ENCODE results near the gene SLC38A9.
"Not testable (repeated sequence)": the region's sequence is repeated elsewhere in the genome, so short reads cannot be mapped to it uniquely, and the experiment has no call there.

The SLC38A9 gene

GRCh38 chr5:55732585-55732984 is 20.5 kb upstream of the SLC38A9 start:
- H3K4me3 ChIP-seq (ENCODE audit: low read depth, low read length), result no peak overlapping the region
- TF ChIP-seq MYC (IDR thresholded peaks at IDR 0.05; ENCODE audit: low read depth, low read length) (no peak), MAX (IDR thresholded peaks at IDR 0.05; ENCODE audit: low read depth, low read length) (no peak), CTCF (IDR thresholded peaks at IDR 0.05; ENCODE audit: low read depth, low read length) (no peak), POLR2A (IDR thresholded peaks at IDR 0.05; ENCODE audit: extremely low read depth, insufficient read length) (no peak)
- no peak for DNase-seq (ENCODE audit: low read depth)

- TF ChIP-seq CTCF (IDR thresholded peaks at IDR 0.05; ENCODE audit: low read depth, low read length) (no peak), MYC (IDR thresholded peaks at IDR 0.05; ENCODE audit: low read depth, low read length) (no peak), MAX (IDR thresholded peaks at IDR 0.05; ENCODE audit: low read depth, low read length) (no peak)
- no peak for DNase-seq (ENCODE audit: low read depth)
- H3K4me3 ChIP-seq (ENCODE audit: low read depth, low read length), result no peak overlapping the region
These were observed 19.7 kb upstream of the SLC38A9 start for GRCh38 chr5:55731848-55732247.

GRCh38 chr5:55724281-55724680 is 12.2 kb upstream of the SLC38A9 start:
- H3K4me3 ChIP-seq (ENCODE audit: low read depth, low read length), result no peak overlapping the region
- no peak for DNase-seq (ENCODE audit: low read depth)
- no peak for TF ChIP-seq CTCF (IDR thresholded peaks at IDR 0.05; ENCODE audit: low read depth, low read length)
- TF ChIP-seq MYC (IDR thresholded peaks at IDR 0.05; ENCODE audit: low read depth, low read length), result no peak
- no peak for TF ChIP-seq POLR2A (IDR thresholded peaks at IDR 0.05; ENCODE audit: extremely low read depth, insufficient read length)
- TF ChIP-seq MAX (IDR thresholded peaks at IDR 0.05; ENCODE audit: low read depth, low read length), result no peak

- H3K4me3 ChIP-seq (ENCODE audit: low read depth, low read length), result no peak overlapping the region
- no peak for DNase-seq (ENCODE audit: low read depth)
- TF ChIP-seq MAX (IDR thresholded peaks at IDR 0.05; ENCODE audit: low read depth, low read length) (no peak), CTCF (IDR thresholded peaks at IDR 0.05; ENCODE audit: low read depth, low read length) (no peak), POLR2A (IDR thresholded peaks at IDR 0.05; ENCODE audit: extremely low read depth, insufficient read length) (no peak), MYC (IDR thresholded peaks at IDR 0.05; ENCODE audit: low read depth, low read length) (no peak)
These were observed 8.1 kb upstream of the SLC38A9 start for GRCh38 chr5:55720188-55720703.

- H3K4me3 ChIP-seq (ENCODE audit: low read depth, low read length); DNase-seq (ENCODE audit: low read depth): not testable (repeated sequence)
These were observed 6.9 kb upstream of the SLC38A9 start for GRCh38 chr5:55719026-55719425.

GRCh38 chr5:55715519-55716078 is 3.5 kb upstream of the SLC38A9 start:
- H3K4me3 ChIP-seq (ENCODE audit: low read depth, low read length), result no peak overlapping the region
- no peak for DNase-seq (ENCODE audit: low read depth)
- TF ChIP-seq CTCF (IDR thresholded peaks at IDR 0.05; ENCODE audit: low read depth, low read length), result no peak
- no peak for TF ChIP-seq POLR2A (IDR thresholded peaks at IDR 0.05; ENCODE audit: extremely low read depth, insufficient read length)
- TF ChIP-seq MAX (IDR thresholded peaks at IDR 0.05; ENCODE audit: low read depth, low read length), result no peak
- TF ChIP-seq MYC (IDR thresholded peaks at IDR 0.05; ENCODE audit: low read depth, low read length), result no peak

Data from NB4 (cell line).